Measurements from ENCODE around the gene CD9.

The CD9 gene

DNA sequence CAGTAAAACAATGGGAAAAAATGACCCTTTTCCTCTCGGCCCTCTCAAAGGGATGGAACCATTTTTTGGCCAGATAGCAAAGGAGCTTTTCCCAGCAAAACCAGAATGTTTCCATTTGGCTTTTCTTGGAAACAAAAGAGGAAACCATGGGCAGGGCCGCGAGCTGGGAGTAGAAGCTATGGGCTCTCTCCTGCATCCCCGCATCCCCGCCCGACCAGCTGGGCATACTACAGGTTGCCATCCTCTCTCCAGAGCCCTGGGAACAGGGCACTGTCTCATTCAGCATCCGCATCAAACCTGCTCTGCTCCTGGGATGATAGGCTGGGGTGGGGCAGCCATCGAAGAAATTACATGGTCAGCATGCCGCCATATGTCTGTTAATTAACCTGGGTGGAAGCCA lies 20.9 kb downstream of the CD9 start:
- no peak for DNase-seq (ENCODE audit: low read depth in 2 of 2)

GRCh38 chr12:6222078-6222654 lies 22.0 kb downstream of the CD9 start:
- no peak for DNase-seq (ENCODE audit: low read depth in 2 of 2)

- no peak for DNase-seq (ENCODE audit: low read depth in 2 of 2)
These were observed 23.3 kb downstream of the CD9 start for GRCh38 chr12:6223545-6223944.

- DNase-seq (ENCODE audit: low read depth in 2 of 2) = no peak
These were observed 24.4 kb downstream of the CD9 start for GRCh38 chr12:6224550-6224949.

DNA sequence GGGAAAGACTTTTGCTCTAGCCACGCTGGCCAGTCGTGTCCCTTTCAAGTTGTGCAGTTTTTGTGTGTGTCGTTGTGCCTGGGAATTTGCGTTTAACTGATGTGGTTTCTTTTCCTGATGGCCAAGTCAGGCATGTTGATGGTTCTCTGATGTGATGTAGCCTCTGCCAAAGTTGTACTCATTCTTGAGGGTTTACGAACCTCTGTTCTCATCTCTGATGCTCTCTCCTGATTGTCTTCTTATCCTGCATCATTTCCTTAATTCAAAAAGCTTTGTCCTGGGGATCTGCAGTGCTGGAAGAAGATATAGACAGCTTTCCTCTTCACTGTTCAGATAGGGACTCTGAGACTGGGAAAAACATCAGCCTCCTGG lies 25.4 kb downstream of the CD9 start:
- DNase-seq (ENCODE audit: low read depth in 2 of 2) = no peak

DNA sequence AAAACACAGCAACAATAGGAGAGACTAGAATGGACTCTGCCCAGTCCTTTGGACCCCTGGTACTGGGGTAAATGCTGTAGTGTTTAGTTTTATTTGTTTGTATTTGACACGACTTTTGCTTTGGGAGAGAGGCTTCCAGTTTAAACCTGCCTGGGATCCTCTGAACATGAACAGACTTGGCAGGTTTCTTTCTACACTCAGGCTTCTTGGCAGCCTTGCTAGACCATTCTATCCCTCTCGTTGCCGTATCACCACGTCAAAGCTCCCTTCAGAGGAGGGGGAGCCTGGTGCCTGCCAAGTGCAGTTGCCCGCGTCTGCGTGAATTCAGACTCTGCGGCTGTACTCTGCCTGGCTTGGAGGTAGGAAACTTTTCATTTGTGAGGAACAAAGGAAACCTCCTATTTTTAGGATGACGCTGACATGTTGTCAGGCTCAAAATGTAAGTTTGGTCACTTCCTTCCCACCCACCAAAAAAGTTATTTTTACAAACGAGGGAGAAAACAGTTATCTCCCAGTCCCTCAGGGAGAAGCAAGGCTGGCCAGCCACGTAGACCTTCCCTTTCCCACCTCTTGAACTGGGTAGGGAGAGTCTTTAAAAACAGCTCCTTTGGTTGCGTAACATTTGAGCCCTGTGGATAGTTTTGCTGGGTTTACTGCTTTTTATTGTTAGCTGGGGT lies 25.9 kb downstream of the CD9 start:
- DNase-seq (ENCODE audit: low read depth in 2 of 2) = no peak

DNA sequence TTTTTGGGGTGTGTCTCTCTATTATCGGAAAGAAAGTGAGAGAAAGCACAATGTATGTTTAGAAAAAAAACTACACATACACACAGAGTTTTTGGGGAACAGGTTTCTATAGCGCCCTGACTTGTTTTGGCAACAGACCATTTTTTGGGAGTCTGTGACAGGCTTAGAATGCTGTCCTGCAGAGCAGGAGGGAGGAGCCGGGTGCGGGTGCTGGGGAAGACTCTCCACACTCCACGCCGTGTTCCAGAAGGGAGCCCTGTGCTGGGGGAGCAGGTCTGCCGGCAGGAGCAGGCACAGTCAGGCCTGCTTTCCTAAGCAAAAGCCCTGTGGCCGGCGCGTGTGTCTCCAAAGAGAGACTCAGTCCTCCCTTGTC lies 26.5 kb downstream of the CD9 start:
- DNase-seq (ENCODE audit: low read depth in 2 of 2) = no peak

DNA sequence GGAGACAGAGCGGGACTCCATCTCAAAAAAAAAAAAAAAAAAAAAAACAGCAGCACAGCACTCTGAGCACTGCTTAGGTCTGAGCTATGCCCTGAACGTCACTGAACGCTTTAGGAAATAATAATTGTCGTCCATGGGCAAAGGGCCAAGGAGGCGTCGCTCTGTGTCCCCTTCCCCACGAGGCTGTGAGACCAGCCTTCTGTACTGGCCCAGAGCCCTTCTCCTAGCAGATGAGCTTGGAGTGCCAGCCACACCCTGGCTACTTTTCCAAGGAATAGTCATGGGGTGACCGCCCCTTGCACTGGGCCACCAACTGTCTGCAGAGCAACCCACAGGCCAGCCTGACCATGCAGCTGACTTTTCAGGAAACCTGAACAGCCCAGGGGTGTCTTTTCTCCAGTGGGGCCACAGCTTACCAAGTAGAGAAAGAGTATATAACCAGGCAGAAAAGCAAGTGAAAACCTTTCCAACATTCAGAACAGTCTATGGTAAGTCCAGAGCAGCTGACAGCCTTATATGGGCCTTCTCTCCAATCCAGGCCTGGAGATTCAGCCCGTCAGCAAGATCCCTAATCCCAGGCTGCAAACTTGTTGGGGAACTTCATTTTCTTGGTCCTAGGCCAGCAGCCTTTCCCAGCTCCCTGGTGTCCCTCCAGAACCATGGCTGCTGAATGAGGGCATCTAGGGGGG lies 28.5 kb downstream of the CD9 start:
- no peak for DNase-seq (ENCODE audit: low read depth in 2 of 2)

DNA sequence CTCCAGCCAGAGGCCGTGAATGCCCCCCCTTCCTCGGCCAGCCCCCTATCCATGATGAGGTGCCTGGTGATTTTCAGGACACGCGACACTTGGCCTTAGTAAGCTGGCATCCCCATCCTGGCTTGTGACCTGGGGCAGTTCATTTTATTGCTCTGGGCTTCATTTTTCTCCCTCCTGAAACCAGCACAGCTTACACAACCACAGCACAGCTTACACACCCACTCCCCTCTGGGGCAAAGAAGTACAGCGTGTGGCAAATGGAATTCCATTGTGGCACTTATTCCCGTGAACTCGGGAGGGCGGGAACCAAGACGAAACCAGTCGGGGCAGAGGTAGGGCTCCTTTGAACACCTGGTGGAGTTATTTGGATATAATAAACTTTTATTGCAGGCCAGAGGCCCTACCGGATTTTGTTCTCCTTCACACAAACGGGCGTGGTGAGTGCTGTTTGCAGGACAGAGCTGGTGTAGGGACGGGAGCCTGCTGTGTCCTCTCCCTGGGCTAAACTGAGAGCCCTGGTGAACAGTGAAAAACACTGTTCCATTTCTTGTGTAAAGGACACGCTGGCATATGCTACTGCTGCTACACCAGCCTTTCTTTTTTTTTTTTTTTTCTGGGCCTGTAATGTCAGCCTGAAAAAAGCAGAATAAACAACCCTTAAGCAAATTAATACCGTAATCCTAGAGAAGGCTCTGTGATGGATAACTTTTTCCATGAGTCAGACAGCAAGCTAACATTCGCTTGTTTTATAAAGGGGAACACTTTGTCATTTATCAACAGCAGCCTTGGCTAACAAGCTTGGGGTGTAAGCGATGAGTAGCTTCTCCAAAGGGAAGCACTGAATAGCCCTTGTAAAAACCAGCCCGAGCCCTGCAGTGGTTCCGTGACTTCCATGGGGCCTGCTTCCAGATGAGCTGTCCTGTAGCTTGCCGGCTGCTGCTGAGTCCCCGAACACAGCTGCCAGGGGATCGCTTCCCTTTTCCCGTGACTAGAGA lies 29.3 kb downstream of the CD9 start:
- no peak for DNase-seq (ENCODE audit: low read depth in 2 of 2)

DNA sequence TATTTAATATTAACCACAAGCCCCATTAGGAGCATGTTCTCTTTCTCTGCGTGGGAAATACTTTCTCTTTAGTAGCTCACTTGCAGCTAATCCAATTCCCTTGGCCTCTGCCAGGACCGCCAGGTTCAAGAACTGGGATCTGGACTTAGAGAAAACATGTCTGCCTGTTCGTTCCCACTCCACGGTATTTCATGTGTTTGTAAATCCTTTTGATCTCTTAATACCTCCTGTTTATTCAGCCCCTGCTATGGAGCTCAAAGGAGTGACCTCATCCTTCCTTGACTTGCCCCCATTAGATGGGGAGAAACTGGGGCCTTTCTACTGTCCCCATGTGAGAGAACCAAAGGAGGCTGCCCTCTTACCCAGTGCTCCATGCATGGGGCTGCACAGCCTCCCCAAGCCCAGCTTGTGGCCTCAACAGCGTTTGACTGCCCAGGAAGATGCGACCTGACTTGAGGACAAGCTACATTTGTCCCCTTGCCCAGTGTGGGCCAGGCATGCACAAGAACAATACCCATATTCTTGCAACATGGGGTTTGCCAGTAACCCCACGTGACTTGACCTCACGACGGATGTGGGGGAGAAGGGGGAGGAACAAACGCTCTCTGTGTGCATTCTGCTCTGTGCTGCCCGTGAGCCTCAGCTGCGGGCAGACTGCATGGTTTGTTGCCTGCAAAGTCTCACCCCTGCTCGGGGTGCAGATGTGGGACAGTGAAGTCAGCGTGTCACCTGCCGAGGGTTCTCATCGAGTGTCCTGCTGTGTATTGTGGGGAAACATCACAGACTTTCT lies 30.3 kb downstream of the CD9 start:
- DNase-seq (ENCODE audit: low read depth in 2 of 2) = peak; percentile 25 to 47

DNA sequence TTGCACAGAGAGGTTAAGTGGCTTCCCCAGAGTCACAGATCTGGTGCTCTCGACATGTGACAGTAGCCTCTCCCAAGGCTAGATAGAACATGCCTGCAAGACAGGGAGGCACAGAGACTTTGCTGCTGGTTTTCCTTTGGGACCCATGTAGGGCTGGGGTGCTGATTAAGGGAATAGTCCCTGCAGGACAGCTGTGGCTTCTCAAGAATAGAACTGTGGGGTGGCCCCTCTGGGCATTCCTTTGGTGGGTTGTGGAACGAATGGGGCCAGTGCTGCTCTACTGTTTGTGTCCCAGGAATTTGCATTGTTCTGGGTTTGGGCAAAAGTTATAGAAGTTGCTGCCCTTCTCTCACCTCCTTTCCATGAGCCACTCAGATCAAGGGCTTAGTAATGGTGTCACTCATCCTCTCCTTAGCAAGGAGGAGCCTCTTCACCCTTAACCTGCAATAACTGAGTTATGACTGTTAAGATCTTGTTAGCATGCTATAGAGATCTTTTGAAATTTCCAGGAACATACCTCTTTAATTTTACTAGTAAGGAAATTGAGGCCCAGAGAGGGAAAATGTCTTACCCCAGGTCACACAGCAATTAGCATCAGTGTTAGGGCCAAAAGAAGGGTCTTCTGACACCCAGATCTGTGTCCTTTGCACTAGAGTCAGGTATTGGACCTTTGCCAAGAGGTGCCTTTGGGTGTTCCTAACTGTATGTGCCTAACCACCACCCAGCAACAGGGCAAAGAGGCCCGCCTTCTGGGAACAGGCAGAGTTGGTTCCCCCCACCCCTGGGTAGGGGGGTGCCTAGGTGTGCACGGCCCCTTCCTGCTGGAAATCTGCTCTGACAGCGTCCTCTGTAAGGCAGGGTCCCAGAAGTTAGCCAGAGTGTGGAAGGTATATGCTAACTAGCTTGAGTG lies 31.4 kb downstream of the CD9 start:
- DNase-seq (ENCODE audit: low read depth in 2 of 2) = no peak

DNA sequence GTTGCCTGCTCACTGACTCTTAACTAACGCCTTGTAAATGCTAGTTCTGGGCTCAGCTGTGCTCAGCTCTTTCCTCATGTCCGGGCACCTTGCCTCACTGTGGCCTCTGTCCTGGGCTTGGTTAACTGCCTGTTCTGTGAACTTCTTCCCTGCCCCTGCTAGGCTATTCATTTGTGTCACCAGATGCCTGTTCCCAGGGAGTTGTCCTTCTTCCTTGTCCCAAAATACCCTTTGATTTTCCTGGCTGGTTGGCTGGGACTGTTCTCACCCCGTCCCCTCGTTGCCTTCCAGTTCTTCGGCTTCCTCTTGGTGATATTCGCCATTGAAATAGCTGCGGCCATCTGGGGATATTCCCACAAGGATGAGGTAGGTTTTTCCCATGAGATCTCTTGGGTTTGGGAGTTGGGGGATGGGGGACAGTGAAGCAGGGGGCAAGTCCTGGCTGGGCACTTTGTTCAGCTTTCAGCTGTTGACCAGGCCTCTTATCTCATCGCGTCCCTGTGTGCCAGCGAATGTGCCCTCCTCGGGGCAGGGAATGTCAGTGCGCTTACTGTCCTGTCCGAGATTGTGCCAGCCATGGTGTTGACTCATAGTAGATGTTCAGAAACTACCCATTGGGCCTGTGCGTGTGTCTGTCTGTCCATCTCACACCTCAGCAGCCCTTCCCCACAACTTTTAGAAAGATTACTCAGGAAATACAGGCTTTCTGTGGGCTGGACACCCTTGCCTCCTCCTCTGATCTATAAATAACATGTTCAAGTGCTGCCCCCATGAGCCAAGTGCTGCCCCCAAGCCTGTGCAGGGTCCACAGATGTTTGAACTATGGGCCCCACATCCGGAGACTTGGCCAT lies 33.1 kb downstream of the CD9 start:
- DNase-seq (ENCODE audit: low read depth in 2 of 2) = no peak

DNA sequence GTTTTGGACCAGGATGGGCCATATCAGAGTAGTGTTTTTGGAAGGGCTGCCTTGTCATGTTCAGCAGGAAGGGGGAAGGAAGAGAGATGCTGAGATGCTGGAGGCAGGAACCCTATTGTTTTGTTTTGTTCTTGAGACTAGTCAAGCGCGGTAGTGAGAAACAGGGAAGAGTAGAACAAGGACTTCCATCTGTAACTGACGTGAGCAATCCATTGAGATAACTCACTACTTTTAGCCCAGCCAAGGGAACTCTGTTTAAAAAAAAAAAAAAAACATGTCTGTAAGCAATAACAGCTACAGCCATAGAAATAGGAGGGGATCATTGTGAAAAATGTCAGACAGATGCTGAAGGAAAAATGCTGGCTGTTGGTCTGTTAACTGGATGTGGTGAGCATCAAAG lies 34.0 kb downstream of the CD9 start:
- no peak for DNase-seq (ENCODE audit: low read depth in 2 of 2)

GRCh38 chr12:6234906-6235305 lies 34.7 kb downstream of the CD9 start:
- DNase-seq (ENCODE audit: low read depth in 2 of 2) = no peak

DNA sequence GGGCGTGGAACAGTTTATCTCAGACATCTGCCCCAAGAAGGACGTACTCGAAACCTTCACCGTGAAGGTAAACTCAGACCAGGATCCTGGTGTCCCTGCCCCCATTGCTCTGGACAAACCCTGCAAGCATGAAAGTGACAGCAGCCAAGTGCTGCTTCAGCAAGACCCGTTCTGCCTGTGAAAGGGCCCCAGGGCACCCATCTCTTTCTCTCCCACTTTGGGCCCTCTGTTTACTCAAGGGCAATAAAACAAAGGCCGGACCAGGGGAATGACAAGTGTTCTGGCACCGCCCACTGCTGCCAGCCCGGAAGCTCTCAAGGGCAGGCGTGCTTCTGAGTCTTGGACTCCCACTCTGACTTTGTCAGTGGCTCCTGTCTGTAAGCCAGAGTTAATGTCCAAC lies 35.3 kb downstream of the CD9 start:
- DNase-seq (ENCODE audit: low read depth in 2 of 2) = no peak

- no peak for DNase-seq (ENCODE audit: low read depth in 2 of 2)
These were observed 35.9 kb downstream of the CD9 start for GRCh38 chr12:6235906-6236640.

- DNase-seq (ENCODE audit: low read depth in 2 of 2) = no peak
These were observed 36.4 kb downstream of the CD9 start for GRCh38 chr12:6236641-6236940.

DNA sequence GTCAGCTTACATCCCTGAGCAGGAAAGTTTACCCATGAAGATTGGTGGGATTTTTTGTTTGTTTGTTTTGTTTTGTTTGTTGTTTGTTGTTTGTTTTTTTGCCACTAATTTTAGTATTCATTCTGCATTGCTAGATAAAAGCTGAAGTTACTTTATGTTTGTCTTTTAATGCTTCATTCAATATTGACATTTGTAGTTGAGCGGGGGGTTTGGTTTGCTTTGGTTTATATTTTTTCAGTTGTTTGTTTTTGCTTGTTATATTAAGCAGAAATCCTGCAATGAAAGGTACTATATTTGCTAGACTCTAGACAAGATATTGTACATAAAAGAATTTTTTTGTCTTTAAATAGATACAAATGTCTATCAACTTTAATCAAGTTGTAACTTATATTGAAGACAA lies 37.6 kb downstream of the CD9 start:
- no peak for DNase-seq (ENCODE audit: low read depth in 2 of 2)

GRCh38 chr12:6238875-6239274 lies 38.7 kb downstream of the CD9 start:
- no peak for DNase-seq (ENCODE audit: low read depth in 2 of 2)

All from stimulated activated CD4-positive, alpha-beta T cell treated with anti-CD3 and anti-CD28 coated beads, Interleukin-12 subunit alpha, Interleukin-12 subunit beta, amount 100 ng/mL, for 24 hours (primary cell).